GM23338 (cell line): ENCODE data around the gene PRUNE1. TPM values are rescaled to one million over a fixed set of nuclear protein-coding genes. Genes with fewer than 3 reads are reported as not detected.

ENCODE experiments used
- ATAC-seq: fragments of 200-7000 bp; cut with Tn5 transposase; 3 replicates; pipeline ENCODE4 v1.9.1; 2020
- DNase-seq: peaks from one replicate; pipeline ENCODE4 v3.0.0-alpha.2; 2015; ENCODE audit warnings: low spot score
- H2AFZ ChIP-seq: fragments of 200-600 bp; sonication (generic); 2 replicates; pipeline ENCODE4 v1.8.0; 2016; ENCODE audit warnings: antibody characterized with exemption, mild to moderate bottlenecking, moderate library complexity
- H3F3A ChIP-seq: fragments of 200-600 bp; sonication (generic); replicated peaks from 2 replicates; pipeline ENCODE4 v1.8.0; 2017; ENCODE audit warnings: antibody characterized with exemption, mixed run types, low read depth
- H3K27ac ChIP-seq: fragments of 200-600 bp; sonication (generic); 2 replicates; pipeline ENCODE4 v1.6.1; 2016; ENCODE audit warnings: low read depth
- H3K27me3 ChIP-seq: fragments of 200-600 bp; sonication (generic); 2 replicates; pipeline ENCODE4 v1.8.0; 2016; ENCODE audit warnings: mild to moderate bottlenecking, mixed run types, moderate library complexity; ENCODE audit not compliant: insufficient read depth
- H3K36me3 ChIP-seq: fragments of 200-600 bp; sonication (generic); 2 replicates; pipeline ENCODE4 v1.8.0; 2016; ENCODE audit warnings: mild to moderate bottlenecking; ENCODE audit not compliant: insufficient read depth
- H3K4me1 ChIP-seq: fragments of 200-600 bp; sonication (generic); 2 replicates; pipeline ENCODE4 v1.8.0; 2016; ENCODE audit warnings: mild to moderate bottlenecking, moderate library complexity; ENCODE audit not compliant: insufficient read depth
- H3K4me2 ChIP-seq: fragments of 200-600 bp; sonication (generic); 2 replicates; pipeline ENCODE4 v1.7.1; 2017; ENCODE audit warnings: mixed run types
- H3K4me3 ChIP-seq: fragments of 200-600 bp; sonication (generic); 2 replicates; pipeline ENCODE4 v1.6.1; 2016; ENCODE audit warnings: mixed run types
- H3K79me2 ChIP-seq: fragments of 200-600 bp; sonication (generic); replicated peaks from 2 replicates; pipeline ENCODE4 v1.8.0; 2017; ENCODE audit warnings: mild to moderate bottlenecking; ENCODE audit not compliant: insufficient read depth
- H3K9me2 ChIP-seq: fragments of 200-600 bp; sonication (generic); 2 replicates; pipeline ENCODE4 v1.8.0; 2017; ENCODE audit not compliant: insufficient read depth
- H4K20me1 ChIP-seq: fragments of 200-600 bp; sonication (generic); replicated peaks from 2 replicates; pipeline ENCODE4 v1.8.0; 2017; ENCODE audit warnings: mild to moderate bottlenecking; ENCODE audit not compliant: insufficient read depth
- H3K27ac Mint-ChIP-seq: 2 replicates; pipeline ENCODE4 v1.8.0; 2020; ENCODE audit warnings: inconsistent platforms, mild to moderate bottlenecking, moderate library complexity, mixed read lengths
- H3K27me3 Mint-ChIP-seq: 3 replicates; pipeline ENCODE4 v1.8.0; 2022; ENCODE audit warnings: low read depth, mild to moderate bottlenecking, moderate library complexity, mixed read lengths, inconsistent platforms; ENCODE audit not compliant: insufficient read depth, poor library complexity
- H3K36me3 Mint-ChIP-seq: 3 replicates; pipeline ENCODE4 v1.8.0; 2021; ENCODE audit warnings: low read depth, mild to moderate bottlenecking, inconsistent platforms, moderate library complexity, mixed read lengths
- H3K4me1 Mint-ChIP-seq: 3 replicates; pipeline ENCODE4 v1.8.0; 2020; ENCODE audit warnings: mild to moderate bottlenecking, inconsistent platforms, mixed read lengths
- H3K4me3 Mint-ChIP-seq: 3 replicates; pipeline ENCODE4 v1.8.0; 2021; ENCODE audit warnings: moderate library complexity, mild to moderate bottlenecking, inconsistent platforms, mixed read lengths
- H3K9me3 Mint-ChIP-seq: 3 replicates; pipeline ENCODE4 v1.8.0; 2020; ENCODE audit warnings: moderate library complexity, mild to moderate bottlenecking, inconsistent platforms, mixed read lengths
- EZH2phosphoT487 ChIP-seq: fragments of 200-600 bp; sonication (generic); IDR thresholded peaks from one replicate; pipeline ENCODE4 v1.8.1; 2018; ENCODE audit warnings: antibody characterized with exemption; ENCODE audit not compliant: unreplicated experiment
- NANOG ChIP-seq: IDR thresholded peaks from 2 replicates; pipeline ENCODE4 v1.6.1; 2016; ENCODE audit warnings: antibody characterized with exemption, borderline replicate concordance
- POLR2AphosphoS5 ChIP-seq: IDR thresholded peaks from 2 replicates; pipeline ENCODE4 v1.6.1; 2016; ENCODE audit warnings: antibody characterized with exemption, low read depth
- STAT1 ChIP-seq: IDR thresholded peaks from one replicate; pipeline ENCODE4 v1.6.1; 2016; ENCODE audit warnings: antibody characterized with exemption; ENCODE audit not compliant: unreplicated experiment
- ZNF114 ChIP-seq: fragments of 250-450 bp; sonication (Bioruptor Pico); IDR thresholded peaks from 2 replicates; pipeline ENCODE4 v1.5.0; 2020; ENCODE audit warnings: mild to moderate bottlenecking, moderate library complexity
- polyA plus RNA-seq: library from polyadenylated mRNA; unstranded; fragments of >200 nt; fragmentation: Nextera tagmentation; extraction: Ambion mirVana; gene quantifications from 2 replicates; pipeline ENCODE4 v1.2.1, GENCODE V29; 2016
- total RNA-seq: library from RNA; depleted of rRNA; stranded (reverse); fragments of >200 nt; shearing (Covaris generic); gene quantifications from 2 replicates; pipeline ENCODE4 v1.2.3, GENCODE V29; 2014
- TF ChIP-seq, protein P1 (sequence below): IDR thresholded peaks from one replicate; pipeline ENCODE4 v1.6.1; 2018; ENCODE audit warnings: antibody characterized with exemption; ENCODE audit not compliant: unreplicated experiment
- TF ChIP-seq, protein P2 (sequence below), 2 experiments: fragments of 200-600 bp in 1 of 2; sonication (generic) in 1 of 2; conservative IDR thresholded peaks; 2 replicates each; pipeline versions ENCODE4 v1.5.1 to v1.6.1; 2016 to 2017; ENCODE audit warnings: antibody characterized with exemption in 2 of 2, low read depth in 2 of 2, mild to moderate bottlenecking in 2 of 2, moderate library complexity in 1 of 2
- TF ChIP-seq, protein P3 (sequence below): IDR thresholded peaks from 2 replicates; pipeline ENCODE4 v1.6.1; 2016; ENCODE audit warnings: antibody characterized with exemption
- TF ChIP-seq, protein P4 (sequence below): fragments of 250-450 bp; sonication (Bioruptor Pico); IDR thresholded peaks from 2 replicates; pipeline ENCODE4 v1.5.0; 2020; ENCODE audit warnings: mild to moderate bottlenecking, moderate library complexity

Gene PRUNE1
- total and polyA plus RNA-seq, 2 experiments from 2014 or later = 14.7 to 33.2 TPM

DNA sequence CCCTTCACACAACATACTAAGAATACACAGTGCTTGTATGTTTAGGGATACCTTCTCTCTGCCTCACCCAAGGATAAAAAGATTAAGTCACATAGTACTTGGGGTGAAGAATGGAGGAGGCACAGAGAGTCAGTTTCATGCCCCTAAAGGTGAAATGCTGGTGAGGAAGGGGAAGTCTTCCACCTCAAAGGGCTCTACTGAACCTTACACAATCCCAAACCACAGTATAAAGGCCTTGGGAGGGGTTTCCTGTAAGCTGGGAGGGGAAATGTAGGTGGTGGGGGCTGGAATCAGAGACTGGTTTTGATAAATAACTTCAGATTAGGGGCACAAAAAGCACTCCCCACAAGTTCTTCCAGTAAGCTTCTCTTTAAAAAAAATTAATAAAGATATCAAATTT is 5.1 kb upstream of the PRUNE1 start:
- Histone ChIP-seq H3F3A (peaks cover 10% of the 10 kb centered on the region; the same call in 1 of the 2 replicates), H3K4me3 (no peak overlapping the region), H2AFZ (no peak overlapping the region), H4K20me1 (no peaks in the 10 kb centered on the region), H3K4me1 (peaks cover 22% of the 10 kb centered on the region), H3K4me2 (no peak overlapping the region), H3K27me3 (no peaks in the 10 kb centered on the region), H3K36me3 (no peaks in the 10 kb centered on the region), H3K9me2 (no peaks in the 10 kb centered on the region), H3K79me2 (no peaks in the 10 kb centered on the region), H3K27ac (no peak overlapping the region)
- Mint-ChIP-seq H3K4me3 (no peak overlapping the region), H3K27me3 (peaks cover 27% of the 10 kb centered on the region), H3K9me3 (no peaks in the 10 kb centered on the region), H3K27ac (no peak overlapping the region), H3K4me1 (peaks cover 33% of the 10 kb centered on the region), H3K36me3 (peaks cover 3% of the 10 kb centered on the region; the same call in 2 of the 3 replicates)
- ATAC-seq = no peak
- no peak for TF ChIP-seq POLR2AphosphoS5
- TF ChIP-seq EZH2phosphoT487 = no peak
- TF ChIP-seq STAT1 = no peak
- TF ChIP-seq, protein P1, sequence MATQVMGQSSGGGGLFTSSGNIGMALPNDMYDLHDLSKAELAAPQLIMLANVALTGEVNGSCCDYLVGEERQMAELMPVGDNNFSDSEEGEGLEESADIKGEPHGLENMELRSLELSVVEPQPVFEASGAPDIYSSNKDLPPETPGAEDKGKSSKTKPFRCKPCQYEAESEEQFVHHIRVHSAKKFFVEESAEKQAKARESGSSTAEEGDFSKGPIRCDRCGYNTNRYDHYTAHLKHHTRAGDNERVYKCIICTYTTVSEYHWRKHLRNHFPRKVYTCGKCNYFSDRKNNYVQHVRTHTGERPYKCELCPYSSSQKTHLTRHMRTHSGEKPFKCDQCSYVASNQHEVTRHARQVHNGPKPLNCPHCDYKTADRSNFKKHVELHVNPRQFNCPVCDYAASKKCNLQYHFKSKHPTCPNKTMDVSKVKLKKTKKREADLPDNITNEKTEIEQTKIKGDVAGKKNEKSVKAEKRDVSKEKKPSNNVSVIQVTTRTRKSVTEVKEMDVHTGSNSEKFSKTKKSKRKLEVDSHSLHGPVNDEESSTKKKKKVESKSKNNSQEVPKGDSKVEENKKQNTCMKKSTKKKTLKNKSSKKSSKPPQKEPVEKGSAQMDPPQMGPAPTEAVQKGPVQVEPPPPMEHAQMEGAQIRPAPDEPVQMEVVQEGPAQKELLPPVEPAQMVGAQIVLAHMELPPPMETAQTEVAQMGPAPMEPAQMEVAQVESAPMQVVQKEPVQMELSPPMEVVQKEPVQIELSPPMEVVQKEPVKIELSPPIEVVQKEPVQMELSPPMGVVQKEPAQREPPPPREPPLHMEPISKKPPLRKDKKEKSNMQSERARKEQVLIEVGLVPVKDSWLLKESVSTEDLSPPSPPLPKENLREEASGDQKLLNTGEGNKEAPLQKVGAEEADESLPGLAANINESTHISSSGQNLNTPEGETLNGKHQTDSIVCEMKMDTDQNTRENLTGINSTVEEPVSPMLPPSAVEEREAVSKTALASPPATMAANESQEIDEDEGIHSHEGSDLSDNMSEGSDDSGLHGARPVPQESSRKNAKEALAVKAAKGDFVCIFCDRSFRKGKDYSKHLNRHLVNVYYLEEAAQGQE = no peak
- TF ChIP-seq, protein P2, sequence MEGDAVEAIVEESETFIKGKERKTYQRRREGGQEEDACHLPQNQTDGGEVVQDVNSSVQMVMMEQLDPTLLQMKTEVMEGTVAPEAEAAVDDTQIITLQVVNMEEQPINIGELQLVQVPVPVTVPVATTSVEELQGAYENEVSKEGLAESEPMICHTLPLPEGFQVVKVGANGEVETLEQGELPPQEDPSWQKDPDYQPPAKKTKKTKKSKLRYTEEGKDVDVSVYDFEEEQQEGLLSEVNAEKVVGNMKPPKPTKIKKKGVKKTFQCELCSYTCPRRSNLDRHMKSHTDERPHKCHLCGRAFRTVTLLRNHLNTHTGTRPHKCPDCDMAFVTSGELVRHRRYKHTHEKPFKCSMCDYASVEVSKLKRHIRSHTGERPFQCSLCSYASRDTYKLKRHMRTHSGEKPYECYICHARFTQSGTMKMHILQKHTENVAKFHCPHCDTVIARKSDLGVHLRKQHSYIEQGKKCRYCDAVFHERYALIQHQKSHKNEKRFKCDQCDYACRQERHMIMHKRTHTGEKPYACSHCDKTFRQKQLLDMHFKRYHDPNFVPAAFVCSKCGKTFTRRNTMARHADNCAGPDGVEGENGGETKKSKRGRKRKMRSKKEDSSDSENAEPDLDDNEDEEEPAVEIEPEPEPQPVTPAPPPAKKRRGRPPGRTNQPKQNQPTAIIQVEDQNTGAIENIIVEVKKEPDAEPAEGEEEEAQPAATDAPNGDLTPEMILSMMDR (conservative IDR thresholded peaks at IDR 0.05; ENCODE audit: low read depth in 2 of 2) = no peak
- TF ChIP-seq, protein P3, sequence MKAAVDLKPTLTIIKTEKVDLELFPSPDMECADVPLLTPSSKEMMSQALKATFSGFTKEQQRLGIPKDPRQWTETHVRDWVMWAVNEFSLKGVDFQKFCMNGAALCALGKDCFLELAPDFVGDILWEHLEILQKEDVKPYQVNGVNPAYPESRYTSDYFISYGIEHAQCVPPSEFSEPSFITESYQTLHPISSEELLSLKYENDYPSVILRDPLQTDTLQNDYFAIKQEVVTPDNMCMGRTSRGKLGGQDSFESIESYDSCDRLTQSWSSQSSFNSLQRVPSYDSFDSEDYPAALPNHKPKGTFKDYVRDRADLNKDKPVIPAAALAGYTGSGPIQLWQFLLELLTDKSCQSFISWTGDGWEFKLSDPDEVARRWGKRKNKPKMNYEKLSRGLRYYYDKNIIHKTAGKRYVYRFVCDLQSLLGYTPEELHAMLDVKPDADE = no peak
- no peak for TF ChIP-seq ZNF114
- TF ChIP-seq NANOG = no peak
- TF ChIP-seq, protein P4, sequence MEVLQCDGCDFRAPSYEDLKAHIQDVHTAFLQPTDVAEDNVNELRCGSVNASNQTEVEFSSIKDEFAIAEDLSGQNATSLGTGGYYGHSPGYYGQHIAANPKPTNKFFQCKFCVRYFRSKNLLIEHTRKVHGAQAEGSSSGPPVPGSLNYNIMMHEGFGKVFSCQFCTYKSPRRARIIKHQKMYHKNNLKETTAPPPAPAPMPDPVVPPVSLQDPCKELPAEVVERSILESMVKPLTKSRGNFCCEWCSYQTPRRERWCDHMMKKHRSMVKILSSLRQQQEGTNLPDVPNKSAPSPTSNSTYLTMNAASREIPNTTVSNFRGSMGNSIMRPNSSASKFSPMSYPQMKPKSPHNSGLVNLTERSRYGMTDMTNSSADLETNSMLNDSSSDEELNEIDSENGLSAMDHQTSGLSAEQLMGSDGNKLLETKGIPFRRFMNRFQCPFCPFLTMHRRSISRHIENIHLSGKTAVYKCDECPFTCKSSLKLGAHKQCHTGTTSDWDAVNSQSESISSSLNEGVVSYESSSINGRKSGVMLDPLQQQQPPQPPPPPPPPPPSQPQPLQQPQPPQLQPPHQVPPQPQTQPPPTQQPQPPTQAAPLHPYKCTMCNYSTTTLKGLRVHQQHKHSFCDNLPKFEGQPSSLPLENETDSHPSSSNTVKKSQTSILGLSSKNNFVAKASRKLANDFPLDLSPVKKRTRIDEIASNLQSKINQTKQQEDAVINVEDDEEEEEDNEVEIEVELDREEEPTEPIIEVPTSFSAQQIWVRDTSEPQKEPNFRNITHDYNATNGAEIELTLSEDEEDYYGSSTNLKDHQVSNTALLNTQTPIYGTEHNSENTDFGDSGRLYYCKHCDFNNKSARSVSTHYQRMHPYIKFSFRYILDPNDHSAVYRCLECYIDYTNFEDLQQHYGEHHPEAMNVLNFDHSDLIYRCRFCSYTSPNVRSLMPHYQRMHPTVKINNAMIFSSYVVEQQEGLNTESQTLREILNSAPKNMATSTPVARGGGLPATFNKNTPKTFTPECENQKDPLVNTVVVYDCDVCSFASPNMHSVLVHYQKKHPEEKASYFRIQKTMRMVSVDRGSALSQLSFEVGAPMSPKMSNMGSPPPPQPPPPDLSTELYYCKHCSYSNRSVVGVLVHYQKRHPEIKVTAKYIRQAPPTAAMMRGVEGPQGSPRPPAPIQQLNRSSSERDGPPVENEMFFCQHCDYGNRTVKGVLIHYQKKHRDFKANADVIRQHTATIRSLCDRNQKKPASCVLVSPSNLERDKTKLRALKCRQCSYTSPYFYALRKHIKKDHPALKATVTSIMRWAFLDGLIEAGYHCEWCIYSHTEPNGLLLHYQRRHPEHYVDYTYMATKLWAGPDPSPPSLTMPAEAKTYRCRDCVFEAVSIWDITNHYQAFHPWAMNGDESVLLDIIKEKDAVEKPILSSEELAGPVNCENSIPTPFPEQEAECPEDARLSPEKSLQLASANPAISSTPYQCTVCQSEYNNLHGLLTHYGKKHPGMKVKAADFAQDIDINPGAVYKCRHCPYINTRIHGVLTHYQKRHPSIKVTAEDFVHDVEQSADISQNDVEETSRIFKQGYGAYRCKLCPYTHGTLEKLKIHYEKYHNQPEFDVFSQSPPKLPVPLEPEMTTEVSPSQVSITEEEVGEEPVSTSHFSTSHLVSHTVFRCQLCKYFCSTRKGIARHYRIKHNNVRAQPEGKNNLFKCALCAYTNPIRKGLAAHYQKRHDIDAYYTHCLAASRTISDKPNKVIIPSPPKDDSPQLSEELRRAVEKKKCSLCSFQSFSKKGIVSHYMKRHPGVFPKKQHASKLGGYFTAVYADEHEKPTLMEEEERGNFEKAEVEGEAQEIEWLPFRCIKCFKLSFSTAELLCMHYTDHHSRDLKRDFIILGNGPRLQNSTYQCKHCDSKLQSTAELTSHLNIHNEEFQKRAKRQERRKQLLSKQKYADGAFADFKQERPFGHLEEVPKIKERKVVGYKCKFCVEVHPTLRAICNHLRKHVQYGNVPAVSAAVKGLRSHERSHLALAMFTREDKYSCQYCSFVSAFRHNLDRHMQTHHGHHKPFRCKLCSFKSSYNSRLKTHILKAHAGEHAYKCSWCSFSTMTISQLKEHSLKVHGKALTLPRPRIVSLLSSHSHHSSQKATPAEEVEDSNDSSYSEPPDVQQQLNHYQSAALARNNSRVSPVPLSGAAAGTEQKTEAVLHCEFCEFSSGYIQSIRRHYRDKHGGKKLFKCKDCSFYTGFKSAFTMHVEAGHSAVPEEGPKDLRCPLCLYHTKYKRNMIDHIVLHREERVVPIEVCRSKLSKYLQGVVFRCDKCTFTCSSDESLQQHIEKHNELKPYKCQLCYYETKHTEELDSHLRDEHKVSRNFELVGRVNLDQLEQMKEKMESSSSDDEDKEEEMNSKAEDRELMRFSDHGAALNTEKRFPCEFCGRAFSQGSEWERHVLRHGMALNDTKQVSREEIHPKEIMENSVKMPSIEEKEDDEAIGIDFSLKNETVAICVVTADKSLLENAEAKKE (CRISPR knock-in tag) = no peak
- DNase-seq = no peak
